Muscle of arm (tissue), 12 donors: ENCODE results near the gene SPSB1. TPM values are rescaled to one million over a fixed set of nuclear protein-coding genes. Genes with fewer than 3 reads are reported as not detected.

Experiments
- DNase-seq: peaks from one replicate; pipeline ENCODE4 v3.0.0-alpha.2; 2013
- polyA plus RNA-seq, 12 donors: library from polyadenylated mRNA; unstranded; fragments of 120-200 nt; gene quantifications; one replicate each; pipeline ENCODE4 v1.2.1, GENCODE V29; 2013; ENCODE audit not compliant: insufficient read length in 12 of 12

Gene SPSB1
- polyA plus RNA-seq, 12 donors: 5.4 to 11.4 (median 7.0) TPM; not detected in 1

- no peak for DNase-seq
These were observed 48.7 kb downstream of the SPSB1 start for GRCh38 chr1:9341301-9341845.

- no peak for DNase-seq
These were observed 50.6 kb downstream of the SPSB1 start for GRCh38 chr1:9343269-9343668.

GRCh38 chr1:9344426-9345200, 51.9 kb downstream of the SPSB1 start:
- no peak for DNase-seq

DNA sequence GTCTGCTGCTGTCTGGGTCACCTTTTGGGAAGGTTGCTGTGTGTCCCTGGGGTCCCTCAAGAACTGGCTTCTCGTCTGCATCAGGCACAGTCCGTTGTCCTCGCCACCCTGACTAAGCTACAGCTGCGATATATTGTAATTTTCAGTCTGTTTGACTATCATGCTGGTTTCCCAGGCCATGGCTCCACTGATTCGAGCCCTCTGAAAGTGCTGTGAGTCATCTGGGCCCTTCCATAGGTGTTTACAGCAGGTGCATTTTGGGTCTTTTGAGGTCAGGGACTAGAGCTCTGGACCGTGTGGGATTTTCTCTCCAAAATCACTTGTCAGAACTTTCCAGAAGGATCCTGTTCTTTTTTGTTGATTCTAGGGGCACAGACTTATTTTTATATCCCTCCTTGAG, 52.8 kb downstream of the SPSB1 start:
- DNase-seq: no peak

- no peak for DNase-seq
These were observed 53.2 kb downstream of the SPSB1 start for GRCh38 chr1:9345922-9346321.

DNA sequence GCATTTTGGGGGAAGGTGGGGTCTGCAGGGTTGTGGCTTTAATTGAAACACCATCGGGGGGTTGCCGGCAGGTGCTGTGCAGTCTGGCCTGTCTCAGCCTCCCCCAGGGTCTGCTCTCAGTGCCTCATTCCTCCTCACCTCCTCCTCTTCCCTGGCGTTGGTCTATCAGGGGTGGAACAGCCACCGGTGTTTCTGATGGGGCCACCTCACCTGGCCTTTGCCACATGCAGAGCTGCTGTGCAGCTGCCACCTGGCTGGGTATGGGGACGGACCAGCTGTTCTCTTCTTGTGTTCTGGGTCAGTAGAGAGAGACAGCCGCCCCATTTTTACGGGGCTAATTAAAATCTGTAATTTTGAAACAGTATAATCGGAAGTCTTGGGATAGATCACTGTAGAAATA, 53.9 kb downstream of the SPSB1 start:
- DNase-seq: no peak

- DNase-seq: no peak
These were observed 54.6 kb downstream of the SPSB1 start for GRCh38 chr1:9347095-9347850.

DNA sequence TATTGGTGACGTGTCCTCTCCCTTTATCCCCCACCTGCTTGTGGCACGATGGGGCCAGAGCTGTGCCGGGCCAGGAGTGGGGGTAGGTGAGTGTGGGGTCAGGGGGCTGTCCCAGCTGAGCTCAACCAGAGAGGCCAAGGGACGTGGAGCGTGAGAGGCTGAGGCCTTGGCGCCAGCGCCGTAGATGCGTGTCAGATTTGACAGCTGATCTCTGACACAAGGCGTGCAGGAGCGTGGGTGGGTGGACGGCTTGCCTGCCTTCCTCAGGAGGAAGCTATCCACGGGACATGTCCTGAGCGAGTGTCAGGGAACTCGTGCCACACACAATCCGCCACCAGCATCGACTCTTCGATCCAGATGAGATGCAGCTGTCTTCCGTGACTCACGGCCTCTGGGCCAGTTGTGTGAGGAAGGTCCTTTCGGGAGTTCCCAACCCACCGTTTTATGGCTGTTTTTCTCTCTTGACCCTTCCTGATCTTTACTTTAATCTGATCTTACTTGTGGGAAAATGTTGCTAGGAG, 56.7 kb downstream of the SPSB1 start:
- no peak for DNase-seq

- DNase-seq: no peak
These were observed 57.6 kb downstream of the SPSB1 start for GRCh38 chr1:9350013-9350908.

DNA sequence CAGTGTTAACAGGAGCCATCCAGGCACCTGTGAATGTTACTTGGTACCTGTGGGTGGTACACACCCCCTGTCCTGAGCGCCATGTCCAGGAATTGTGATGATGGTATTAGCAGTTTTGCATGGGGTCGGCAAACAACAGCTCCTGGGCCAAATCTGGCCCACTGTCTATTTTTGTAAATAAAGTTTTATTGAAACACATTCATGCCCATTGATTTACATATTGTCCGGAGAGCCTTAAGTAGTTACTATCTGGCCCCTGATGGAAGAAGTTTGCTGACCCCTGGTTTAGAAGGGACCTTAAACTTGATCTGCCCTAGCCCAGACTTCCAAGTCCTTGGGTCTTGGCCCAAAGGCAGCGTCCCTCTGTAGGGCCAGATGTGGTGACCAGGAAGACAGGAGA, 58.3 kb downstream of the SPSB1 start:
- DNase-seq: no peak

DNA sequence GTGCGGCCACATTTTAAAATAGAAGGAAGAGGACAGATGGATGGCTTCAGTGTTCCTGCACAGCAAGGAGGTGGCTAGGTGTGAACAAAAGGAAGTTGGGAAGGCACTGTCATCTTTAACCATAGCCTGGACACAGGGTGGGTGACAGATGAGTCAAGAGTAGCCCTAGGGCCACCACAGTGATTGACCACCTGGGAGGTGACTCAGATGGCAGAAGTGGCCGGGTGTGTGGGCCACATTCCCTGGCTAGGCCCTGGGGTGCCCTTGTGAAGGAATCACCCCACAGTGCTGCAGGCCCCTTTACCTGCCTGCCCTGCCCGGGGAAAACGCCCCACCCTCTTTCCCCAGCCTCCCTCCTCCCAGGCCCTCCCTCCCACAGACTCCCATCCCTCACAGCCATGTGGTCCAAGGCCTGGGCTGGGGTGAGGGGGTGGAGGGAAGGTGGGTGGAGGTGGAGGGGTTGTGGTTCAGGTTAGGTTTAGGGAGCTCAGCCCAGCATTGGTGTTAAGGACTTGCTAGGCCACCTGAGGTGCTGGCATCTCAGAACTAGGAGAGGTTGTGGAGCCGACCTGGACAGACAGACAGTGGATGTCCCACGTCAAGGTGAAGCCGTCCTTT, 59.1 kb downstream of the SPSB1 start:
- DNase-seq: no peak

- no peak for DNase-seq
These were observed 59.9 kb downstream of the SPSB1 start for GRCh38 chr1:9352377-9353134.

- DNase-seq: no peak
These were observed 62.8 kb downstream of the SPSB1 start for GRCh38 chr1:9355503-9355902.

DNA sequence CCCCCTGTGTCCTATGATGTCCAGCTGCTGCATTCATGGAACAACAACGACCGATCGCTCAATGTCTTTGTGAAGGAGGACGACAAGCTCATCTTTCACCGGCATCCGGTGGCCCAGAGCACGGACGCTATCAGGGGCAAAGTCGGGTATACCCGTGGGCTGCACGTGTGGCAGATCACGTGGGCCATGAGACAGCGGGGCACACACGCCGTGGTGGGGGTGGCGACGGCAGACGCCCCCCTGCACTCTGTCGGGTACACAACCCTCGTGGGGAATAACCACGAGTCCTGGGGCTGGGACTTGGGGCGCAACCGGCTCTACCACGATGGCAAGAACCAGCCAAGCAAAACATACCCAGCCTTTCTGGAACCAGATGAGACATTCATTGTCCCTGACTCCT, 63.3 kb downstream of the SPSB1 start:
- no peak for DNase-seq

DNA sequence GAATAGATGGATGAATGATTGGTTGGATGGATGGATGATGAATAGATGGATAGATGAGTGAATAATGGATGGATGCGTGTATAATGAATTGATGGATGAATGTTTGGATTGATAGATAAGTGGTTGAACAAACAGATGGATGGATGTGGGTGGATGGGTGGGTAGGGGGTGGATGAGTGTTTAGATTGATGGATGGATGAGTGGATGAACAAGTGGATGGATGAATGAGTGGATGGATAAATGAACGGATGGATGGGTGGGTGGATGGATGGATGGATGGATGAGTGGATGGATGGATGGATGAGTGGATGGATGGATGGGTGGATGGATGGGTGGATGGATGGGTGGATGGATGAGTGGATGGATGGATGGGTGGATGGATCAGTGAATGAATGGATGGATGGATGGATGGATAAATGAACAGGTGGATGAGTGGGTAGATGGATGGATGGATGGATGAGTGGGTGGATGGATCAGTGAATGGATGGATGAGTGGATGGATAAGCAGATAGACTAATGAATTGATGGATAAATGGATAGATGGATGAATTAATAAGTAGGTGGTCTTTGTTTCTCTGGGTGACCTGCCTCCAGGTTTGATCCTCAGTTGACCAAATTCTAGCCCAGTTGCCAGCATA, 64.3 kb downstream of the SPSB1 start:
- no peak for DNase-seq

- DNase-seq: no peak
These were observed 65.3 kb downstream of the SPSB1 start for GRCh38 chr1:9357958-9358357.

- no peak for DNase-seq
These were observed 67.8 kb downstream of the SPSB1 start for GRCh38 chr1:9360371-9361064.

DNA sequence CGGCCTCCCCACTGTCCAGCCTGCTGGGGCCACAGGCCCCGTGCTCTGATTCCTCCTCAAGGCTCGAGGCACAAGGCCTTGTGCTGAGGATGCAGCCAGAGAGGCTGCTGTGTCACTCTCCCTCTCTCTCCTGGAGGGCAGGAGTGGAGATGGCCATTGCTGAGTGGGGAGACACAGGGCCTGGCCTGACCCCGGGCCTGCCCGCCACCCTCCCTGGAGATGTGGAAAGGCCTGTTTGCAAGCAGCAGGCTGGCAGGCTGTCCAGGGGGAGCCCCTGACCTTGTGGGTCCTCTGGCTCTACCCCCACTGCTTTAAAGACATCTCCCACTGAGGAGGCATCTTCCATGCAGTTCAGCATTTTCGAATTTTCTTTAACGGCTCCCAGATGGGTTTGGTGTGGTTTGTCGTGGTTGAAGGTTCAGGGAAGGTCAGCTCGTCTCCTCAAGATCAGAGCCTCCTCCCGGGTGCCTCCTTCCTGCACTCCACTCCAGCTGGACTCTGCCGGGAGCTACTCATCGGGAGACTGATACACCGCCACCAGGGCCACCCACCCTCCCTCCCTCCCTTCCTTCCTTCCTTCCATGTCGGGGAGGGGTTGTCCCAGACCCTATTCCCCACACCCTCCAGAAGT, 69.1 kb downstream of the SPSB1 start:
- DNase-seq: no peak

- DNase-seq: no peak
These were observed 69.8 kb downstream of the SPSB1 start for GRCh38 chr1:9362488-9362887.
